Hematopoietic multipotent progenitor cell treated with erythropoietin and hydrocortisone succinate and interleukin-3 and kit ligand, for 6 days (in vitro differentiated cells): ENCODE data around the gene CAMK1D.

Experiments
- DNase-seq: peaks from one replicate; pipeline ENCODE4 v3.0.0-alpha.2; 2015

The CAMK1D gene

DNA sequence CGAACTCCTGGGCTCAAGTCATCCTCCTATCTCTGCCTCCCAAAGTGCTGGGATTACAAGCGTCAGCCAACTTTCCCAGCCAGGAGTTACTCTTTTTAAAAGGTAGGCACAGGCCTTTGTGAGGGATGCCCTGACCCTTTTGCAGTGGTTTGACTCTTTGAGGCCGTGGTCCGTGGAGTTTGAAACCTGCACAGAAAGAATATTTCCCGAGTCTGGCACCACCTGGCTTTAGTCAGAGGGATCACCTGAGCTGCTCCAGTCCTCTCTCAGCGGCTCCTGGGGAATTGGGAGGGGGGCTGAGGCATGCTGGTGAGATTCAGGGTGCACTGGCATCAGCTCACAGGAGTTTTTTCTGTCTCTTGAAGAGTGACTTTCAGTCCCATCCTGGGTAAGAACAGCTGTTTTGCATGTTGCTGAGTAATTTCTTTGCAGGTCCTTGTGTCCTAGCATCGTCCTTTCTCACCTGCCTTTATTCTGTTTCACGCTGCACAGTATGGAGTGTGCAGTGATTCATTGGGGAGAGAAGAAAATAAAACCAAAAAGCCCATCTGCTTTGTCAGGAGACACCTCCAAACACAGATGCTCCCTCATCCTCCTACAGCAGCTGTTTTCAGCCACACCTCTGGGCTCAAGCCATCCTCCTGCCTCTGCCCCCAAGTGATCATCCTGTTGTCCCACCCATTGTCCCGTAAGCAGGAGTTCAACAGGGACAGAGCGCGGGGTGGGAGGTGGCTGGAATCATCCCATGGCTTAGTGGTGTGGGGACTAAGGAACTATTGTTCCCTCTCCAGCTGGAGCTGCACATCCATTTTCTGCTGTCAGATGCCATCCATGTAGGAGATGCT, 284.7 kb downstream of the CAMK1D start:
- no peak for DNase-seq

GRCh38 chr10:12634621-12634931, 285.2 kb downstream of the CAMK1D start:
- DNase-seq: no peak

GRCh38 chr10:12635127-12635541, 285.8 kb downstream of the CAMK1D start:
- no peak for DNase-seq

DNA sequence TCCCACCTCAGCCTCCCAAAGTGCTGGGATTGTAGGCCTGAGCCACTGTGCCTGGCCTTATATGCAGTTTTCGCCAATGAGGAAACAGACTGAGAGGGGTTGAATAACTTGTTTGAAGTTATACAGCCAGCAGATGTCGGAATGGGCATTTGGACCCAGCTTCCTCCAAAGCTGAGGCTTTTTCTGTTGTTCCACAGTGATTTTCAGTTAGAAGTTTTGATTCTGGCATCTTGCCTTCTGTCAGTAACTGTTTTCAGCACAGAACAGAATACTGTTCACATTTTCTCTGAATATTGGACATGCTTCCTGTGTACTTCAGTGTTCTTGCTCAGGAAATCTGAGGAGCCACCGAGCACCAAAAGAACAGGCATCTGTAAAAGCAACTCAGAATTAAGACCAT, 287.2 kb downstream of the CAMK1D start:
- DNase-seq: no peak

- DNase-seq: no peak
These were observed 288.3 kb downstream of the CAMK1D start for GRCh38 chr10:12637649-12638048.

DNA sequence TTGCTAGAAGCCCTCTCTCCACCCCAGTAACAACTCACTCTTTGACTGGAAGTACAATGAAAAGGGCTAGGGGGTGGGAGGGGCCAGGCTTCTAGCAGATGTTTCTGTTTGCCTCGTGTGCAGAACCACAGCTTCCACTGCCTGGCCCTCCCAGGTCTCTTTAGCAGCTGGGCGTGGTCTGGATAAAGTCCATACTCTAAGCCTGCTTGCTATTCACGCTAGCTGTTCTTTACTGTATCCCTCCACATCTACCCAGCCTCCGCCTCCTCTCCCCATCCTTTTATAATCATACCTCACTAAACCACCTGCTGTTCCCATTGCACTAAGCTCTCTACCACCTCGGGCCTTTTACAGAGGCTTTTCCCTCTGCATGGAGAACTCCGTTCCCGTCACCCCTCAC, 288.8 kb downstream of the CAMK1D start:
- peak; percentile 82 for DNase-seq

GRCh38 chr10:12638781-12639180, 289.4 kb downstream of the CAMK1D start:
- DNase-seq: no peak

GRCh38 chr10:12639996-12640944, 290.9 kb downstream of the CAMK1D start:
- no peak for DNase-seq

DNA sequence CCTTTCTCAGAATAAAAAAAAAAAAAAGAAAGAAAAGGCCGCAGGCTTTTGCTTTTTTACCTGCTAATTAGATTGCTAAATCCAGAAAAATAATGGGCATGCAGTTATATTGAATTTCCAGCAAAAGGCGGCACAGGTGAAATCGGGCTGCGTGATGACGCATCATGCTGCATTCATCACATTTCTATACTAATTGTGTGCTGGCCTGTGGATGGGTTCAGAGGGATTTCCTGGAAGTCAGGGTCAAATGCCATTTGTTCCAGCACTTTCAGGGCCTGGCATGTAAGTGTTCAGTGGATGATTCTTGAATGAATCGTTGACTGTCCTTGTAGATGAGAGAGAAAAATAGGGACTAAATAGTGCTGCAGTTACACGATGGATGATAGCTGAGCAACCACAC, 292.7 kb downstream of the CAMK1D start:
- no peak for DNase-seq

- DNase-seq: no peak
These were observed 293.9 kb downstream of the CAMK1D start for GRCh38 chr10:12643279-12643678.

DNA sequence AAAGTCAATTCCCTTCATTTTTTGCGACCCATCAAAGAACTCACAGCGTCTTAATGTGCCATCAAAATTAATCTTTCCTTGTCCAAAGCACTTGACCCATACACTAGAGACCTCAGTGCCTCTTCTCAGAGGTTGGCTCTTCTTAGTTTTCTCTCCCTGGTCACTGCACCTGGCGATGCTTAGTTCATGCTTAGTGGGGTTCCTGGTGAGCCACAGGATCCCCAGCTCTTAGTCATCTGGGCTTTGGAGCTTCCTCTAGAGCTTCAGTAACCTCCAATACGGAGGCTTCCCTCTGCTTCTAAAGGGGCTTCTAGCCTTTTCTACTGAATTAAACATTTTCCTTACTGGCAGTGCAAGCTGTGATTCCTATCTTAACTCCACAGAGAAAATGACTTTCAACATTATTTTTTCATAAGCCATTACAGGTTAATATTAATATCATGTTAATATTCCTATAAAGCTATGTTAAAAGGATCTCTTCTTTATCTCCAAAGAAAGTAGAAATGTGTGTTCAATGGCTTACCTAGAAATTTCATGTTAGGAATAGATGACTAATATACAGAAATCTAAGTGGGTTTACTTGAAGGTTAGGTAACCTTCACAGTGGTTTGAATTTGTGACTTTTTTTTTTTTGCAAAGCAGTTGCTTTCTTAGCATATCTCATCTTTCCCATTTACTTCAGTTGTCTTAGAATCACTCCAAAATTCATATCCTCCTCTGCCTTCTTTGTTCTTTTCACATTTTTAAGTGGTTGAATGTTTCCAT, 295.2 kb downstream of the CAMK1D start:
- no peak for DNase-seq

DNA sequence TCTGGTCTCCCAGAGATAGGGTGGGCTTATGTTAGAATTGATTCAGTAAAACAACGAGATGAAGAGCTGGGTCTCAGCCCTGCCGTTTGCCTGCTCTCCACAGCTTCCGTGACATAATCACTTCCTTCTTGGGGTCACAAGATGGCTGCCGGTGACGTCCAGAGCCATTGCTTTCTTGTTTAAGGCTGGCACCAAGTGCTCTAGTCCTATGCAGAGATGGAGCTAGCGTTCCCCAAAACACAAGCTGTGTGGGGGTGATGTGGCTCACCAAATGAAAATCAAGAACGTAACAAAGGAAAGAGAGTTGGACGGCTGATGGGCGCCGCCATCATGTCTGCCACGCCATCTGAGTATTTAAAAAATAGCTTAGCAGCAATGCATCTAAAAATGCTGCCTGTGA, 296.1 kb downstream of the CAMK1D start:
- DNase-seq: no peak

GRCh38 chr10:12649012-12649584, 299.8 kb downstream of the CAMK1D start:
- DNase-seq: no peak

- no peak for DNase-seq
These were observed 300.8 kb downstream of the CAMK1D start for GRCh38 chr10:12650122-12650521.

DNA sequence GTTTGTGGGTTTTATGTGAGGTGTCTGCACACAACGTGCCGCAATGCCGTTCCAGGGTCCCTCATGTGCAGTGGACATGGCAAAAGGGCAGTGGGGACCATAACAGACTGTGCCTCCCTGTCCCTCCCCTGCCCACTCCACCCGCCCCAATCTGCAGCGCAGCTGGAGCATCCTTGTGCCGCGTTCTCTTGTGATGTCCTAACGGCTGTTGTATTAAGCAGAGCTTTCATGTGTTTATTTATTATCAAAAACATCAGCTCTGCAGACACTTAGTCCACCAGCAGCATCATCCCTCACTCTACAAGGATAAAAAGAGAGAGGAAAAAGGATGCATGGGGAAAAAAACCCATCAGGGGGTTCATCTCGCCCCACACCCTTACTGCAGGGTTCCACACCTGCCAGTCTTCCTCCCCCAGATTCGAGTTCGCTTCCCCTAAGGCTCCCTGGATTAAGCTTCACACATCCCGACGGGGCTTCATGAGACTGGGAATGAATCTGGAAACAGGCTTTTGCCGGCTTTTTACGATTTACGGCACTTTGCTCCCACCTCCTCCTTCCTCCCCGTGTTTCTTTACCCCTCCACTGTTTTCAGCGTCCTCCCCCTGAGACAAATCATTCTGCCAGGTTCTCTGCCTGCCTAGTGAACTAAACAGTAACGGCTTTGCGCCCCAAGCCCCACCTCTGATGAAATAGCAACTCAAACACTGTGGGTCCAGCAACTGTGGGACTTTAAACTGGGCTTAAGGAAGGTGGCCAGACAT, 301.4 kb downstream of the CAMK1D start:
- no peak for DNase-seq

DNA sequence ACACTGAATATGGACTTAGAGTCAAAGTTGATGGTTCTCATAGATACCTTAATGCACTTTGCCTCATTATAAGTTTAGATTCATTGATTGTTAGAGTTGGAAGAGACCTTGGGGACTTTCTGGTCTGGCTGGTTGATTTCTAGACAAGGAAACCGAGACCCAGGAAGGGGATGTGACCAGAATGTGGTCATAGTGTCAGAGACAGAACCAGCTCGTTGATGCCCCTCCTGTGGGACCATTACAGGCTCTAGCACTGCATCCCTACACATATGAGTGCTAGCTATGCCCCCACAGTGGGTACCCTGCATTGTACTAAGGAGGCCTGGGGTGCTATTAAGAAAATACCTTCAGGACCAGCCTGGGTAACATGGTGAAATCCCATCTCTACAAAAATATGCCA, 306.6 kb downstream of the CAMK1D start:
- DNase-seq: no peak

DNA sequence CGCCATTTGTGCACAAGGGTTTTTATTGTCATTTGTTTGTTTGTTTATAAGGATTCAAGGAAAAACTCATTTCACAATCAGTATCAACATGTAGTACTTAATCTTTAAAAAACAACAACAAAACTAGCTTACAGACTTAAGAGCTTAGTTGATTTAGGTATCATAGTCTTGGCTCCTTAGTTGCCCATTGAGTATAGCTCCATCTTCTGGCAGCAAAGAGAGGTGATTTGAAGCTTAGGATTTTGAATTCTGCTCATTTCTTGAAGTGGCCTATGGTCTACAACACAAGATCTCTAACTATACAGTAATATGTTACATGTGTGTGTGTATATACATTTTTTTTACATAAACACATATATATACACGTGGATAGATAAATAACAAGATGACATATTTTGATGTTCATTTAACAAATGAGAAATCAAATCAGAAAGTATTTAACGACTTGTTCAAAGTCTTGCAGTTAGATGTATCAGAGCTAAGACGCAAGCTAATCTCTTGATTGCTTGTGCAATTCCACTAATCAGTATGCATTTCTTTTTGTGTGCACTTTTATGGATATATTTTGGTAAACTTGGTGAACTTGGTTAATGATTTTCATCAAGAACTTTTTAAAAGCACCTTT, 307.3 kb downstream of the CAMK1D start:
- DNase-seq: peak; percentile 82

- no peak for DNase-seq
These were observed 308.1 kb downstream of the CAMK1D start for GRCh38 chr10:12657489-12657888.

GRCh38 chr10:12658526-12658925, 309.2 kb downstream of the CAMK1D start:
- DNase-seq: no peak

DNA sequence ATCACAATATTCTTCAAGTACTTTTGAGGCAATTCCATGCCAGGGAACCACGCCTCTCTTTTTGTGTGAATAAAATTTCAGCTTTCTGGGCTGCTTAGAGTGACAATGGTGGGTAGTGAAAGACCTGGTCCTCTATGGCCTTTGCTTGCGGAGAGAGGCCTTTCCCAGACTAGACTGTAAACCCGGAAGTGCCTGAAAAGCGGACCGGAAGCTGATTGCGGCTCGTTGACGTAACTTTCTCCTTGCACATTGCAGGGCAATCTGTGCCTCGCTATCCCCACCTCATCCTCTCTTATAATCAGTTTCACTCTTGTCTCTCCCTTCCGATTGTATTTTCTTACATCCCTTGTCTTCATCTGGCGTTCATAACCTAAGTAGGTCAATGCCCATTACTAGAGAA, 310.4 kb downstream of the CAMK1D start:
- DNase-seq: no peak

DNA sequence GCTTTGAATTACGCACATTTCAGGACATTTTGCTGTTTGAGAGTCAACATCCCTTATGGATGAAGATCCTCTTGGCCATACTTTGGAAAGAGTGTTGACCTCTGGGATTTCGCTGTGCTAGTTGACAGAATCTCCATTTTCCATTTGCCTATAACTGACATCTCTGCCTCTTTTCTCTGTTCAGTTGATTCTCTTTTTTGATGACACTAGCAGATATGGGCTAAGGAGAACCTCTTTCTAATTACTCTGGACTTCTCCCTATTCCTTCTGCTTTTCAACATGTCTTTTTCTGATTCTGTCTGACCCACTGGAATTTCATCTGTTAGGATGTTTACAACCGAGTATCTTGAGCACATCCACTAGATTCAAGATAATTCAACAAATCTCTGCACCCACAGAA, 311.5 kb downstream of the CAMK1D start:
- DNase-seq: no peak

GRCh38 chr10:12661671-12662070, 312.3 kb downstream of the CAMK1D start:
- DNase-seq: no peak
